T-helper 1 cell (primary cell): ENCODE results near the gene RFLNA.

Source experiments
- DNase-seq, 5 donors: peaks; one replicate each; pipeline ENCODE4 v3.0.0-alpha.2; 2012 to 2020

The RFLNA gene

GRCh38 chr12:124338876-124339603, 44.1 kb downstream of the RFLNA start:
- no peak for DNase-seq

- no peak for DNase-seq
Observed at GRCh38 chr12:124340080-124340900, 45.4 kb downstream of the RFLNA start.

GRCh38 chr12:124341645-124342069, 46.8 kb downstream of the RFLNA start:
- no peak for DNase-seq

GRCh38 chr12:124344022-124344421, 49.1 kb downstream of the RFLNA start:
- DNase-seq: no peak

GRCh38 chr12:124344526-124344925, 49.6 kb downstream of the RFLNA start:
- no peak for DNase-seq

- no peak for DNase-seq
Observed at GRCh38 chr12:124345795-124346194, 50.9 kb downstream of the RFLNA start.

- DNase-seq: no peak
Observed at GRCh38 chr12:124346425-124347168, 51.7 kb downstream of the RFLNA start.

GRCh38 chr12:124347335-124347734, 52.4 kb downstream of the RFLNA start:
- DNase-seq: no peak

GRCh38 chr12:124347805-124348658, 53.1 kb downstream of the RFLNA start:
- peak in 1 of 5 donors; percentile 27 for DNase-seq

GRCh38 chr12:124348659-124349380, 53.9 kb downstream of the RFLNA start:
- DNase-seq: no peak

GRCh38 chr12:124350491-124350890, 55.6 kb downstream of the RFLNA start:
- no peak for DNase-seq

- DNase-seq: no peak
Observed at GRCh38 chr12:124351422-124351821, 56.5 kb downstream of the RFLNA start.

- no peak for DNase-seq
Observed at GRCh38 chr12:124352257-124352656, 57.4 kb downstream of the RFLNA start.

GRCh38 chr12:124352839-124353238, 57.9 kb downstream of the RFLNA start:
- no peak for DNase-seq

GRCh38 chr12:124354400-124354799, 59.5 kb downstream of the RFLNA start:
- DNase-seq: no peak

GRCh38 chr12:124356221-124356620, 61.3 kb downstream of the RFLNA start:
- no peak for DNase-seq

GRCh38 chr12:124357616-124358015, 62.7 kb downstream of the RFLNA start:
- no peak for DNase-seq

GRCh38 chr12:124358572-124358971, 63.7 kb downstream of the RFLNA start:
- no peak for DNase-seq

GRCh38 chr12:124359671-124360581, 65.0 kb downstream of the RFLNA start:
- no peak for DNase-seq
